ENCODE measurements around the gene PPP2R1B. TPM values are rescaled to one million over a fixed set of nuclear protein-coding genes. Genes with fewer than 3 reads are reported as not detected.
"Not testable (repeated sequence)": the region's sequence is repeated elsewhere in the genome, so short reads cannot be mapped to it uniquely, and the experiment has no call there.

The PPP2R1B gene
- total RNA-seq, 1 donor from 2014 or later, result 44.5 TPM

- H3K9me3 ChIP-seq (ENCODE audit: insufficient read depth, low read depth, low read length), result no peaks in the 10 kb centered on the region
- Mint-ChIP-seq H3K9me3 (ENCODE audit: unreplicated experiment) (no peaks in the 10 kb centered on the region), H3K27ac (ENCODE audit: unreplicated experiment) (no peak overlapping the region), H3K4me1 (ENCODE audit: low read depth, unreplicated experiment) (peaks cover 5% of the 10 kb centered on the region), H3K36me3 (ENCODE audit: low read depth, unreplicated experiment) (no peaks in the 10 kb centered on the region), H3K27me3 (ENCODE audit: low read depth, unreplicated experiment) (no peaks in the 10 kb centered on the region), H3K4me3 (ENCODE audit: unreplicated experiment) (no peak overlapping the region)
- H3K36me3 ChIP-seq (ENCODE audit: insufficient read depth, low read length), result no peaks in the 10 kb centered on the region
- FAIRE-seq (no peak), DNase-seq (ENCODE audit: low read depth) (peak; percentile 15)
- H2AFZ ChIP-seq (ENCODE audit: low read depth, low read length), result no peak overlapping the region
- H3K27ac ChIP-seq (ENCODE audit: low read depth, low read length), result no peak overlapping the region
- no peaks in the 10 kb centered on the region for H3K79me2 ChIP-seq (ENCODE audit: insufficient read depth, low read length)
- no peak overlapping the region for H3K9ac ChIP-seq (ENCODE audit: low read length)
- no peaks in the 10 kb centered on the region for H4K20me1 ChIP-seq (ENCODE audit: insufficient read depth, low read length)
- H3K27me3 ChIP-seq (ENCODE audit: insufficient read depth, low read length), result no peaks in the 10 kb centered on the region
- H3K4me2 ChIP-seq (ENCODE audit: low read length), result no peak overlapping the region
- TF ChIP-seq EZH2 (IDR thresholded peaks at IDR 0.05; ENCODE audit: insufficient read depth, low read length) (no peak), CTCF (IDR thresholded peaks at IDR 0.05; ENCODE audit: insufficient read depth, low read depth, low read length) (no peak)
- H3K4me1 ChIP-seq (ENCODE audit: insufficient read depth, low read length), result no peaks in the 10 kb centered on the region
- H3K4me3 ChIP-seq (ENCODE audit: insufficient read depth, low read depth, low read length), result no peak overlapping the region
Measured at GRCh38 chr11:111774955-111775710, 8.9 kb upstream of the PPP2R1B start.

- Histone ChIP-seq H3K4me1 (ENCODE audit: insufficient read depth, low read length) (no peaks in the 10 kb centered on the region), H3K79me2 (ENCODE audit: insufficient read depth, low read length) (no peaks in the 10 kb centered on the region), H3K4me3 (ENCODE audit: insufficient read depth, low read depth, low read length) (no peak overlapping the region), H2AFZ (ENCODE audit: low read depth, low read length) (no peak overlapping the region), H3K9ac (ENCODE audit: low read length) (no peak overlapping the region), H3K4me2 (ENCODE audit: low read length) (no peak overlapping the region), H4K20me1 (ENCODE audit: insufficient read depth, low read length) (no peaks in the 10 kb centered on the region), H3K27me3 (ENCODE audit: insufficient read depth, low read length) (no peaks in the 10 kb centered on the region), H3K36me3 (ENCODE audit: insufficient read depth, low read length) (no peaks in the 10 kb centered on the region), H3K27ac (ENCODE audit: low read depth, low read length) (no peak overlapping the region), H3K9me3 (ENCODE audit: insufficient read depth, low read depth, low read length) (no peaks in the 10 kb centered on the region)
- Mint-ChIP-seq H3K36me3 (ENCODE audit: low read depth, unreplicated experiment) (no peaks in the 10 kb centered on the region), H3K9me3 (ENCODE audit: unreplicated experiment) (no peaks in the 10 kb centered on the region), H3K27ac (ENCODE audit: unreplicated experiment) (no peak overlapping the region), H3K27me3 (ENCODE audit: low read depth, unreplicated experiment) (no peaks in the 10 kb centered on the region), H3K4me1 (ENCODE audit: low read depth, unreplicated experiment) (peaks cover 4% of the 10 kb centered on the region), H3K4me3 (ENCODE audit: unreplicated experiment) (no peak overlapping the region)
- no peak for DNase-seq (ENCODE audit: low read depth)
- FAIRE-seq, result no peak
- TF ChIP-seq CTCF (IDR thresholded peaks at IDR 0.05; ENCODE audit: insufficient read depth, low read depth, low read length) (no peak), EZH2 (IDR thresholded peaks at IDR 0.05; ENCODE audit: insufficient read depth, low read length) (no peak)
Measured at GRCh38 chr11:111772535-111772934, 6.3 kb upstream of the PPP2R1B start.

GRCh38 chr11:111771205-111771604, 5.0 kb upstream of the PPP2R1B start:
- H3K9me3 Mint-ChIP-seq (ENCODE audit: unreplicated experiment); H3K27ac Mint-ChIP-seq (ENCODE audit: unreplicated experiment); H3K4me3 ChIP-seq (ENCODE audit: insufficient read depth, low read depth, low read length); H3K9ac ChIP-seq (ENCODE audit: low read length); H3K4me1 ChIP-seq (ENCODE audit: insufficient read depth, low read length); H3K4me1 Mint-ChIP-seq (ENCODE audit: low read depth, unreplicated experiment); H3K4me2 ChIP-seq (ENCODE audit: low read length); H3K36me3 Mint-ChIP-seq (ENCODE audit: low read depth, unreplicated experiment); H4K20me1 ChIP-seq (ENCODE audit: insufficient read depth, low read length); H3K27me3 Mint-ChIP-seq (ENCODE audit: low read depth, unreplicated experiment); H2AFZ ChIP-seq (ENCODE audit: low read depth, low read length); DNase-seq (ENCODE audit: low read depth); H3K27me3 ChIP-seq (ENCODE audit: insufficient read depth, low read length); FAIRE-seq; H3K79me2 ChIP-seq (ENCODE audit: insufficient read depth, low read length); H3K36me3 ChIP-seq (ENCODE audit: insufficient read depth, low read length); H3K4me3 Mint-ChIP-seq (ENCODE audit: unreplicated experiment); H3K27ac ChIP-seq (ENCODE audit: low read depth, low read length); H3K9me3 ChIP-seq (ENCODE audit: insufficient read depth, low read depth, low read length): not testable (repeated sequence)

All from astrocyte (in vitro differentiated cells and primary cell).